ENCODE results near the gene PGAM2. TPM values are rescaled to one million over a fixed set of nuclear protein-coding genes. Genes with fewer than 3 reads are reported as not detected.

The PGAM2 gene
- polyA plus RNA-seq, 1 experiment, result 0.16 TPM

DNA sequence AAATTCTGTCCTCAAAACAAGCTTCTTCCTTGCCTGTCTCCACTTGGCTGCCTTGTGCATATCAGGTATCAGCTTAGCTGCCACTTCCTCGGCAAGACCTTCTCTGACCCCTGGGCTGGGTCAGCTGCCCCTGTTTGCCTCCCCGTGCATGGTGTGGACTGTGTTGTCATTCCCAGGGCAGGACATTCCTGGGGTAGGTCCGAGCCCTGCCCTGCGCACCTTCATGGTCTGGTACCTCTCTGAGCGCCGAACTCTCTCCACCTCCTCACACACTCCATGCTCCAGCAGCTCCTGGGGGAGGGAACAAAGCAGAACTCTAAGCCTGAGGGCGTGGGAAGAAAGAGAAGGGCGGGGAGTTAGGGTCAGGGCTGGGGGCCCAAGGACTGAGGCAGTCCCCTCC is 13.2 kb upstream of the PGAM2 start:
- POLR2A ChIA-PET, result no interaction called here
- Histone ChIP-seq H3K4me3 (ENCODE audit: low read depth, low read length) (no peak overlapping the region), H3K36me3 (ENCODE audit: control insufficient read depth, insufficient read depth, low read length) (peaks cover 49% of the 10 kb centered on the region), H3K27me3 (ENCODE audit: control insufficient read depth, insufficient read depth, low read length) (no peaks in the 10 kb centered on the region)
- TF ChIP-seq, protein P1, sequence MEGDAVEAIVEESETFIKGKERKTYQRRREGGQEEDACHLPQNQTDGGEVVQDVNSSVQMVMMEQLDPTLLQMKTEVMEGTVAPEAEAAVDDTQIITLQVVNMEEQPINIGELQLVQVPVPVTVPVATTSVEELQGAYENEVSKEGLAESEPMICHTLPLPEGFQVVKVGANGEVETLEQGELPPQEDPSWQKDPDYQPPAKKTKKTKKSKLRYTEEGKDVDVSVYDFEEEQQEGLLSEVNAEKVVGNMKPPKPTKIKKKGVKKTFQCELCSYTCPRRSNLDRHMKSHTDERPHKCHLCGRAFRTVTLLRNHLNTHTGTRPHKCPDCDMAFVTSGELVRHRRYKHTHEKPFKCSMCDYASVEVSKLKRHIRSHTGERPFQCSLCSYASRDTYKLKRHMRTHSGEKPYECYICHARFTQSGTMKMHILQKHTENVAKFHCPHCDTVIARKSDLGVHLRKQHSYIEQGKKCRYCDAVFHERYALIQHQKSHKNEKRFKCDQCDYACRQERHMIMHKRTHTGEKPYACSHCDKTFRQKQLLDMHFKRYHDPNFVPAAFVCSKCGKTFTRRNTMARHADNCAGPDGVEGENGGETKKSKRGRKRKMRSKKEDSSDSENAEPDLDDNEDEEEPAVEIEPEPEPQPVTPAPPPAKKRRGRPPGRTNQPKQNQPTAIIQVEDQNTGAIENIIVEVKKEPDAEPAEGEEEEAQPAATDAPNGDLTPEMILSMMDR (IDR thresholded peaks at IDR 0.05; ENCODE audit: insufficient read depth, low read depth, low read length), result no peak
- no peak for DNase-seq (ENCODE audit: low read depth)
- CTCF ChIA-PET, result interaction anchor here (0.7 to 1.2 kb wide), 3 partner anchors 10 to 118 kb away, joined by 3 to 4 read pairs (median 3); no protein-coding TSS in a partner anchor

DNA sequence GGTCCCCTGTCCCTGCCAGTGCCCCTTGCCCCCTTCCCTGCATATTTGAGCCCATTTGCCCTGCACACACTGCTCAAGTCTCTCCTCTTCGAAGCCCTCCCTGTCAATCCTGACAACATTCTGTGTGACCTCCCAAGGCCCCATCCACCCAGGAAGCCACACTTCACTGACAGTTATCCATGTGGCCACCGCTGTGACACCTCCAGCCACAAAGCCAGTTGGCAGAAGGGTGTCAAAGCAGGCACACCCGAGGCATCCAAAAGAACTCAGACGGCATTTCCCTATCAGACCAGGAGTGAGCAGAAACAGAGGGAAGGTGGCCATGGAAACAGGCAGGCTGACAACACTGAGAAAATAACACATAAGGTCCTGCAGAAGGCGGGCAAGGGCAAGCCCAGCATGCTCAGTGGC is 12.3 kb upstream of the PGAM2 start:
- TF ChIP-seq, protein P1 (IDR thresholded peaks at IDR 0.05; ENCODE audit: insufficient read depth, low read depth, low read length), result no peak
- DNase-seq (ENCODE audit: low read depth), result no peak
- ChIA-PET POLR2A (no interaction called here), CTCF (interaction anchor here (1.2 kb wide), 1 partner anchor 118 kb away, joined by 4 read pairs; no protein-coding TSS in a partner anchor)
- no peaks in the 10 kb centered on the region for H3K27me3 ChIP-seq (ENCODE audit: control insufficient read depth, insufficient read depth, low read length)
- H3K4me3 ChIP-seq (ENCODE audit: low read depth, low read length), result no peak overlapping the region
- H3K36me3 ChIP-seq (ENCODE audit: control insufficient read depth, insufficient read depth, low read length), result peaks cover 51% of the 10 kb centered on the region

DNA sequence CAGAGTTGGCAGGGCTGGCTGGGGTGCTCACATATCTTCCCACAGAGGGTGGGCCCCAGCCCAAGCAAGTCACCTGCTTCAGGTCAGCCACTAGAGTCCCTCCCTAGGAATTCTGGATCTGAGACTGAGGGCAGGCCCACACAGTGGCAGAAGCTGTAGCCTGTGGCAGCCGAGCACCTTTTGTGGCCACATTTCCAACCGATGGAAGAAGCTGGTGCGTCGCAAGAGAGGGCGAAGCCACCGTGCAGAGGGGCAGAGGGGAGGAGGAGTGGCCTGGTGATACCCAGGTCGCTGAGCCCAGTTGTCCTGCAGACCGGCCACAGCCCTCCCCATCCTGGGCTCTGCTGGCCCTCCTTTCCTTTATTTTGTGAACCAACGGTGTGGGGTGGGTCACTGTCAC is 11.7 kb upstream of the PGAM2 start:
- no peak overlapping the region for H3K4me3 ChIP-seq (ENCODE audit: low read depth, low read length)
- POLR2A ChIA-PET, result no interaction called here
- TF ChIP-seq, protein P1 (IDR thresholded peaks at IDR 0.05; ENCODE audit: insufficient read depth, low read depth, low read length), result no peak
- H3K36me3 ChIP-seq (ENCODE audit: control insufficient read depth, insufficient read depth, low read length), result peaks cover 51% of the 10 kb centered on the region
- DNase-seq (ENCODE audit: low read depth), result no peak
- no peaks in the 10 kb centered on the region for H3K27me3 ChIP-seq (ENCODE audit: control insufficient read depth, insufficient read depth, low read length)
- CTCF ChIA-PET, result no interaction called here

DNA sequence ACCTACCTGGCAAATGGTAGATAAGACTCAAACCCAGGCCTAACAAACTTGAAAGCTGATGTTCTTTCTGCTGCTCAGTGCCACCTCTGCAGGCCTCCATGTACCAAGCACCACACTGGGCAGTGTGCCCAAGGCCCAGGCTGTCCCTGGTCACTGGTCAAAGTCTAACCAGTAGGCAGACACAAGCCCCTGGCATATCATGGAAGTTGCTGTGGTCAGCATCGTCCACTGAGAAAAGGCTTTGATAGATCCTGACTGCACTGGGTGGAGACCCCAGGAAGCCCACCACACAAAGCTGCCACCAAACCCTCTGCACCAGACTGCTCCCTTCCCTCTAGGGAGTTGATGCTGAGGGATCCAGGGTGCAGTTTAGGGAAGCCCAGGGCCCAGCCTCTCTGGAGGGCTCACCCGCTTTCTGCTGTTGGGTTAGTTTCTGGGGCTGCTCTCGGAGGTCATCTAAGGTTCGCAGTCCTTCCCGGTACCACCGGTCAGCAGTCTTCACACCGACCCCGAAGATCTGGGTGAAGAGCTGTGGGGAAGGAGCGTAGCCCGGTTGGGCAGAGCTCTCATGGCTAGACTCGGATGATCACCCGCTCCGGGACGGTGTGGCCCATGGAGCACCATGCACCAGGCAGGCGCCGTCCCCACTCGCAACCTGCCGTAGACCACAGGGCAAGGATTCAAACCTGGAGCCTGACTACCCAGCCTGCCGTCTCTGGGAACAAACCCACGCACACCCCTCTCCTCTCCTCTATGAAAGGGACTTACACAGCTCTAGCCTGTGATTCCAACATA is 10.9 kb upstream of the PGAM2 start:
- Histone ChIP-seq H3K27me3 (ENCODE audit: control insufficient read depth, insufficient read depth, low read length) (no peaks in the 10 kb centered on the region), H3K36me3 (ENCODE audit: control insufficient read depth, insufficient read depth, low read length) (peaks cover 51% of the 10 kb centered on the region), H3K4me3 (ENCODE audit: low read depth, low read length) (no peak overlapping the region)
- no peak for DNase-seq (ENCODE audit: low read depth)
- ChIA-PET POLR2A (no interaction called here), CTCF (no interaction called here)
- TF ChIP-seq, protein P1 (IDR thresholded peaks at IDR 0.05; ENCODE audit: insufficient read depth, low read depth, low read length), result no peak

DNA sequence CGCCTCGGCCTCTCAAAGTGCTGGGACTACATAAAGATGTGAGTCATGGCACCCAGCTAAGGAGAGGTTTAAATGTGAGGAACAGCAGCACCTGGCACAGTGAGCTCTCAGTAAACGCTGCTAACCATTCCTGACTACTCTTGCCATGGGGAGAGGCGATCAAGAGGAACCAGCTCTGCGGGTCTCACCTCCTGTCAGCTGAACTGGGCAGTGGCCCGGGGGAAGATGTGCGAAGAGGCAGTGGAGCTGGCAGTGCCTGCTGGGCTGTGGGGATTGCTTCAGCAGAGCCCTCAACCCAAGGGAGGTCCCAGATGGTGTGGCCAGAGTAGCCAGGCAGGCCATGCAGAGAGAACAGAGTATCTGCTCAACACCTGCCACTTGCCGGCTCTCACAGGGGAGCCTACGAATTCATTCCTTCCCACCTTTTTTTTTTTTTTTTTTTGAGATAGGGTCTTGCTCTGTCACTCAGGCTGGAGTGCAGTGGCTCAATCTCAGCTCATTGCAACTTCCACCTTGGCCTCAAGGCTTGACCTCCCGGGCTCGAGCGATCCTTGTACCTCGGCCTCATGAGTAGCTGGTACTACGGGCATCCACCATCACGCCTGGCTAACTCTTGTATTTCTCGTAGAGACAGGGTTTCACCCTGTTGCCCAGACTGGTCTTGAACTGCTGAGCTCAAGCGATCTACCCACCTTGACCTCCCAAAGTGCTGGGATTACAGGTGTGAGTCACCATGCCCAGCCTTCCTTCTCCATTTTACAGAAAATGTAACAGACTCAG is 10.1 kb upstream of the PGAM2 start:
- POLR2A ChIA-PET, result no interaction called here
- H3K36me3 ChIP-seq (ENCODE audit: control insufficient read depth, insufficient read depth, low read length), result peaks cover 47% of the 10 kb centered on the region
- CTCF ChIA-PET, result interaction anchor here (0.5 to 1.6 kb wide), 5 partner anchors 37 to 138 kb away, joined by 3 to 4 read pairs (median 3); partner anchors contain the start of gene YKT6
- H3K4me3 ChIP-seq (ENCODE audit: low read depth, low read length), result no peak overlapping the region
- TF ChIP-seq, protein P1 (IDR thresholded peaks at IDR 0.05; ENCODE audit: insufficient read depth, low read depth, low read length), result no peak
- DNase-seq (ENCODE audit: low read depth), result no peak
- no peaks in the 10 kb centered on the region for H3K27me3 ChIP-seq (ENCODE audit: control insufficient read depth, insufficient read depth, low read length)
